GM21367 (cell line): Measurements from ENCODE around the gene TSPOAP1.

ENCODE experiments used
- ATAC-seq: cut with Tn5 transposase; IDR thresholded peaks from one replicate; pipeline ENCODE4 v1.9.1; 2021; ENCODE audit not compliant: unreplicated experiment

TSPOAP1 gene, protein sequence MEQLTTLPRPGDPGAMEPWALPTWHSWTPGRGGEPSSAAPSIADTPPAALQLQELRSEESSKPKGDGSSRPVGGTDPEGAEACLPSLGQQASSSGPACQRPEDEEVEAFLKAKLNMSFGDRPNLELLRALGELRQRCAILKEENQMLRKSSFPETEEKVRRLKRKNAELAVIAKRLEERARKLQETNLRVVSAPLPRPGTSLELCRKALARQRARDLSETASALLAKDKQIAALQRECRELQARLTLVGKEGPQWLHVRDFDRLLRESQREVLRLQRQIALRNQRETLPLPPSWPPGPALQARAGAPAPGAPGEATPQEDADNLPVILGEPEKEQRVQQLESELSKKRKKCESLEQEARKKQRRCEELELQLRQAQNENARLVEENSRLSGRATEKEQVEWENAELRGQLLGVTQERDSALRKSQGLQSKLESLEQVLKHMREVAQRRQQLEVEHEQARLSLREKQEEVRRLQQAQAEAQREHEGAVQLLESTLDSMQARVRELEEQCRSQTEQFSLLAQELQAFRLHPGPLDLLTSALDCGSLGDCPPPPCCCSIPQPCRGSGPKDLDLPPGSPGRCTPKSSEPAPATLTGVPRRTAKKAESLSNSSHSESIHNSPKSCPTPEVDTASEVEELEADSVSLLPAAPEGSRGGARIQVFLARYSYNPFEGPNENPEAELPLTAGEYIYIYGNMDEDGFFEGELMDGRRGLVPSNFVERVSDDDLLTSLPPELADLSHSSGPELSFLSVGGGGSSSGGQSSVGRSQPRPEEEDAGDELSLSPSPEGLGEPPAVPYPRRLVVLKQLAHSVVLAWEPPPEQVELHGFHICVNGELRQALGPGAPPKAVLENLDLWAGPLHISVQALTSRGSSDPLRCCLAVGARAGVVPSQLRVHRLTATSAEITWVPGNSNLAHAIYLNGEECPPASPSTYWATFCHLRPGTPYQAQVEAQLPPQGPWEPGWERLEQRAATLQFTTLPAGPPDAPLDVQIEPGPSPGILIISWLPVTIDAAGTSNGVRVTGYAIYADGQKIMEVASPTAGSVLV (N-terminal part only)

GRCh38 chr17:58328195-58329034, at the start of gene TSPOAP1:
Gene TSPOAP1 (minus strand): TSS chr17:58328795. CDS start chr17:58327920, 875 bp downstream.
- ATAC-seq = no peak

DNA sequence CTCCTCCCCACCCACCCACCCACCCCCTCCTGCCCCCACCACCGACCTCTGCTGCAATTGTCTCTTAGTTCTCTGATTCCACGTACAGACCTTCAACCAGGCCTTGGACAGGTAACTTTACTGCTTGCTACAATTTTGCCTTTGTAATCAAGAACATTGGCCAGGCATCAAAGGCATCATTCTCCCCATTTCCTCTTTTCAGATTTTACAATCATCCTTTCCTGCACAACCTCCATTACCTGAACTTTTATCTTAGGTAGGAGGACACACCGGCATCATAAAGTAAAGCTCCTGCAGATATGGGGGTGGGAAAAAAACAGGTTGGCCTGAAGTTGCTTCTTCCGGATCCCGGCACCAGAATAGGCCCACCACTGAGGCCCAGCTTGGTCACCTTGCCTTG, 49.1 kb upstream of the TSPOAP1 start:
- no peak for ATAC-seq

- ATAC-seq = no peak
Measured at GRCh38 chr17:58377093-58377601, 48.6 kb upstream of the TSPOAP1 start.

- ATAC-seq = no peak
Measured at GRCh38 chr17:58376472-58377000, 47.9 kb upstream of the TSPOAP1 start.

- no peak for ATAC-seq
Measured at GRCh38 chr17:58375811-58376210, 47.2 kb upstream of the TSPOAP1 start.

DNA sequence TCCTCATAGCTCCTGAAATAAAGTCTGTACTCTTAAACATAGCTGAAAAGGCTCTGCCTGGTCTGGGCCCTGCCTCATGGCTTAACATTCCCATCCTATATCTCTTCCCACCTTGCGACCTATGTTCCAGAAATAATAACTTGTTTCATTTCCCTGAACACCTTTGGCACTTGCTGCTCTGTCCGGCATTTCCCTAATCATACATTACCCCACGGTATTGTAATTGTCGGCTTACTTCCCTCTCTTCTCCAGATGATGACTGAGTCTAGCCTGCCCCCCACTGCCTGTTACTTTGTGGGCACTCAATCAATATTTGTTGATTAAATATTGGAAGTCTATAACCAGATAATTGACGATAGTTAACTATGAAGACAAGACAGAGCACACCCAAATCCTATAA, 46.7 kb upstream of the TSPOAP1 start:
- ATAC-seq = no peak

- ATAC-seq = no peak
Measured at GRCh38 chr17:58373923-58374322, 45.3 kb upstream of the TSPOAP1 start.

GRCh38 chr17:58373003-58373402, 44.4 kb upstream of the TSPOAP1 start:
- ATAC-seq = no peak

GRCh38 chr17:58371300-58371950, 42.8 kb upstream of the TSPOAP1 start:
- ATAC-seq = no peak

GRCh38 chr17:58370716-58371115, 42.1 kb upstream of the TSPOAP1 start:
- no peak for ATAC-seq

- no peak for ATAC-seq
Measured at GRCh38 chr17:58370309-58370708, 41.7 kb upstream of the TSPOAP1 start.

GRCh38 chr17:58369214-58370031, 40.8 kb upstream of the TSPOAP1 start:
- no peak for ATAC-seq

GRCh38 chr17:58368860-58369213, 40.2 kb upstream of the TSPOAP1 start:
- no peak for ATAC-seq

DNA sequence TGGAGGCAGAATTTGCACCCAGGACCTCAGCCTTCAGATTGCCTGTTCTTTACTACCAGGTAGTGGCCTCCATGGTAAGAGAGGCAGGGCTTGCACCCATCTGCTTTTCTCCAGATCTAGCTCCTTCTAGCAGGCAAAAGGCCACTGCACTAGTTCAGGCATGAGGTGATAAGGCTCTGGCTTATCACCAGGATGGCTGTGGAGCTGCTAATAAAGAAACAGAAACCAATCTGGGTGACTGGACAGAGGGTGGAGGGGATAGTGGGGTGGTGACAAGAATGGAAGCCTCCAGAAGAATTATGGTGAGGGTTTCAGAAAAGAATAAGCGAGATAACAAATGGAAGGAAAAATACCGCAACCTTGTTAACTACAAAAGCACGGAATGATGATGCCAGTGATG, 38.9 kb upstream of the TSPOAP1 start:
- ATAC-seq = no peak

- no peak for ATAC-seq
Measured at GRCh38 chr17:58365980-58366595, 37.5 kb upstream of the TSPOAP1 start.

- no peak for ATAC-seq
Measured at GRCh38 chr17:58365185-58365979, 36.8 kb upstream of the TSPOAP1 start.

DNA sequence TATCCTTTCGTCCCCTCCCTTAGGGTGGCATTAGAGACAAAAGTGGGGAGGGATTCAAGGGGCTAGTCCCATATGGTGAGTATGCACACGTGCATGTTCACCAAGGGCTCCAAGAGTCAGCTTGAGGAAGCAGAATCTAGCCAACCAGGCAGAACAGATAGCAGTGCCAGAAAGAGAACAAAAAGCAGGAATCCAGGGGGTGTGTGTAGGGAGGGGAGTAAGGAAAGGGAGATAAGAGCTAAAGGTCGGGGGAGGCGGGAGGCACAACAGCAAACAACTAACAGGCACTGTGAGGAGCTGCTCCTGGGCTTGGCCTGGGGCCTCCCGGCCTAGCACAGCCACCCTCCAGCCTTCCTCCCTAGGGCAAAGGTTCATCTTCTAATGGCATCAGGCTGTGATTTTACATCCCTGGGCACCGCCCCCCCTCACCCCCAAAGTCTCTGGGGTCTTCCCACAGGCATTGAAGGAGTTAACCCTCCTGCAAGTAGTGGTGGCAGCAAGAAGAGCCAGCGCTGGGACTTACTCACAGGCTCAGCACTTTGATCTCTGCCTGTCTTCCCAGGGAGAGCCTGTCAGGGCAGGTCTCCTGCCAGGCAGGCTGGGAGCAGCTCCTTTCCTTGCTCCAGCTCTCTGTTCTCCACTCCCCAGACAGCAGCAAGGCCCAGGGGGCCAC, 35.8 kb upstream of the TSPOAP1 start:
- no peak for ATAC-seq
